Mesodermal cell (in vitro differentiated cells): ENCODE results near the gene ATG2A.

Source experiments
- H3K27ac ChIP-seq: 2 replicates; pipeline ENCODE4 v1.7.0; 2013; ENCODE audit warnings: mild to moderate bottlenecking, low read depth, low read length, moderate library complexity; ENCODE audit not compliant: severe bottlenecking
- H3K36me3 ChIP-seq: 2 replicates; pipeline ENCODE4 v1.7.1; 2013; ENCODE audit warnings: mild to moderate bottlenecking, low read length, moderate library complexity; ENCODE audit not compliant: control insufficient read depth, insufficient read depth
- H3K4me1 ChIP-seq: one replicate; pipeline ENCODE4 v1.7.1; 2013; ENCODE audit warnings: mild to moderate bottlenecking, low read length; ENCODE audit not compliant: insufficient read depth, control insufficient read depth, poor library complexity, severe bottlenecking
- H3K4me3 ChIP-seq: 2 replicates; pipeline ENCODE4 v1.7.0; 2013; ENCODE audit warnings: low read length, control low read depth, mild to moderate bottlenecking; ENCODE audit not compliant: insufficient read depth, poor library complexity, severe bottlenecking; ENCODE audit errors: extremely low read depth
- H3K9me3 ChIP-seq: 2 replicates; pipeline ENCODE4 v1.7.1; 2013; ENCODE audit warnings: mild to moderate bottlenecking, low read length, moderate library complexity; ENCODE audit not compliant: control insufficient read depth
- WGBS, 2 experiments: methylation state at CpG; one replicate each; pipeline ENCODE4 v1.1.5; 2013; ENCODE audit warnings: missing lambda C conversion rate in 2 of 2; ENCODE audit not compliant: insufficient coverage in 2 of 2; 5-methylcytosine and 5-hydroxymethylcytosine counted together

Gene ATG2A

GRCh38 chr11:64900774-64901173 is 16.2 kb downstream of the ATG2A start:
- Histone ChIP-seq H3K9me3 (no peaks in the 10 kb centered on the region), H3K27ac (no peak overlapping the region), H3K4me3 (no peak overlapping the region), H3K36me3 (peaks cover 59% of the 10 kb centered on the region), H3K4me1 (no peaks in the 10 kb centered on the region)
- WGBS, 2 experiments = 92 to 96% methylated on average over 15 to 17 of the region's 17 CpGs

DNA sequence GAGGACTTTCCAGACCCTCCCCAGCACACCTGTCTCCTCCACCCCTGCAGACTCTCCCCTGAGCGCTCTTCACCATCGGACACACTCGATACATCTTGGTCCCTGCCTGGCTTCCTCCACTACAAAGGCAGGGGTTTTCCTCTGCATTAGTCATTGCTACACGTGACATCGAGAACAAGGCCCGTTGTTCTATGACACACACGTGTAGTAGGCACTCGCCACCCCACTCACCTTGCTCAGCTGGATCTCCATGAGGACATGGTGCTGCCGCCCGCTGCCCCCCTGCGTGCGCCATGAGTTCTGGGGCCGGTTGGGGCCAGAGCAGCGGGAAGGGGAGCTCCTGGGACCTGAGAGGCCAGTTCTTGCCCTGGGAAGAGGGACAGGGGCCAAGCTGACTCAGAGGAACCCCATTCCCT is 16.7 kb downstream of the ATG2A start:
- no peaks in the 10 kb centered on the region for H3K4me1 ChIP-seq
- H3K9me3 ChIP-seq = no peaks in the 10 kb centered on the region
- WGBS, 2 experiments = 94% methylated on average over 13 to 14 of the region's 14 CpGs
- no peak overlapping the region for H3K4me3 ChIP-seq
- peaks cover 53% of the 10 kb centered on the region for H3K36me3 ChIP-seq
- no peak overlapping the region for H3K27ac ChIP-seq

GRCh38 chr11:64898541-64898940 is 18.5 kb downstream of the ATG2A start:
- Histone ChIP-seq H3K27ac (no peak overlapping the region), H3K4me3 (no peak overlapping the region), H3K9me3 (no peaks in the 10 kb centered on the region), H3K36me3 (peaks cover 50% of the 10 kb centered on the region), H3K4me1 (no peaks in the 10 kb centered on the region)
- 97% methylated on average over 17 to 18 of the region's 19 CpGs for WGBS, 2 experiments

DNA sequence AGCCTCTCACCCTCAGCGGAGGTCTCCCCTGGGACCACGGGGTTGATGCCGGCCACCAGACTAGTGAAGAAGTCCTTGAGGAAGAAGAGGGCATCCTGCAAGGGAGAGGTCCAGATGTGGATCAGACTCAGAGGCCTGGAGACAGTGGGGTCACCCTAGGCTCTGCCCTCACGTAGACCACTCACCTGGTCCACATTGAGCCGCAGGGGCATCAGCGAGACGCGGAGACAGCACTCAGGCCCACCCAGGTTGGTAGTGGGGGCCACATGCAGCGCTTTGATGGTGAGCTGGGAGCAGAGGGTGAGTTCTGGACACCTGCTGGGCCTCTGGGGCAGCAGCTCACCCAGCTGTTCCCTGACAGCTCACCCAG is 18.9 kb downstream of the ATG2A start:
- Histone ChIP-seq H3K36me3 (peaks cover 47% of the 10 kb centered on the region), H3K4me1 (no peaks in the 10 kb centered on the region), H3K4me3 (no peak overlapping the region), H3K27ac (no peak overlapping the region), H3K9me3 (no peaks in the 10 kb centered on the region)
- 94 to 99% methylated on average over 7 to 9 of the region's 9 CpGs for WGBS, 2 experiments

GRCh38 chr11:64897381-64898075 is 19.5 kb downstream of the ATG2A start:
- WGBS, 2 experiments = 97% methylated on average over 9 to 17 of the region's 19 CpGs
- H3K4me3 ChIP-seq = no peak overlapping the region
- H3K9me3 ChIP-seq = no peaks in the 10 kb centered on the region
- no peak overlapping the region for H3K27ac ChIP-seq
- H3K4me1 ChIP-seq = no peaks in the 10 kb centered on the region
- peaks cover 47% of the 10 kb centered on the region for H3K36me3 ChIP-seq

- Histone ChIP-seq H3K4me1 (no peaks in the 10 kb centered on the region), H3K4me3 (no peak overlapping the region), H3K9me3 (no peaks in the 10 kb centered on the region), H3K36me3 (peaks cover 42% of the 10 kb centered on the region), H3K27ac (no peak overlapping the region)
- 95 to 97% methylated on average over 13 to 14 of the region's 14 CpGs for WGBS, 2 experiments
Observed at GRCh38 chr11:64896448-64897022, 20.5 kb downstream of the ATG2A start.

DNA sequence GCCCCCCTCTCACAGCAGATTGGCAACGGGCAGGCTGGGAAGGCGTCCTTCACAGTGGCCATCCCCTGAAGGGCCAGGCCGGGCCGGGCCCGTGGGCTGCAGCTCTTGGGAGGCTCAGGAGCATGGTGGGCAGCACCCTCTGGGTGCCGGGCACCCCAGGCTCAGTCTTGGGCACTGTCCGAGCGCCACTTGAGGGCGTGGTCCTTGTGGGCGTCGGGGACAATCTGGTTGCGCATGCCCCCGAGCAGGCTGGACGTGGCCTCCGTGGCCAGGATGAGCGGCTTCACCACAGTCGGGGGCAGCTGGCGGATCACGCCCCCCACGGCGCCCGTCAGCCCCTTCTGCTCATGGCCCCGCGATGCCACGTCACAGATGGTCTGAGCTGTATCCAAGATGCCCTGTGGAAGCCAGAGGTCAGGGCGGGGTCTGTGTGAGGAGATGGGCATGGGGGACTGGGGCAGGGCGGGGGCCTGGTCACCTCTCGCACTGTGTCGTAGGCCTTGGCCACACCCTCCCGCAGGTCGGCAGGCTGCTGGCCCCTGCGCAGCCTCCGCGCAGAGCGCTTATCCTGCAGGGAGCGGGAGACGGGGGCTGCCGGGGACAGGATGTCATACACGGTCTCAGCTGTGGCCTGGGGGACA is 22.1 kb downstream of the ATG2A start:
- Histone ChIP-seq H3K9me3 (no peaks in the 10 kb centered on the region), H3K27ac (no peak overlapping the region), H3K36me3 (peaks cover 27% of the 10 kb centered on the region), H3K4me3 (no peak overlapping the region), H3K4me1 (peaks cover 5% of the 10 kb centered on the region)
- WGBS, 2 experiments = 94 to 97% methylated on average over 25 to 38 of the region's 39 CpGs

DNA sequence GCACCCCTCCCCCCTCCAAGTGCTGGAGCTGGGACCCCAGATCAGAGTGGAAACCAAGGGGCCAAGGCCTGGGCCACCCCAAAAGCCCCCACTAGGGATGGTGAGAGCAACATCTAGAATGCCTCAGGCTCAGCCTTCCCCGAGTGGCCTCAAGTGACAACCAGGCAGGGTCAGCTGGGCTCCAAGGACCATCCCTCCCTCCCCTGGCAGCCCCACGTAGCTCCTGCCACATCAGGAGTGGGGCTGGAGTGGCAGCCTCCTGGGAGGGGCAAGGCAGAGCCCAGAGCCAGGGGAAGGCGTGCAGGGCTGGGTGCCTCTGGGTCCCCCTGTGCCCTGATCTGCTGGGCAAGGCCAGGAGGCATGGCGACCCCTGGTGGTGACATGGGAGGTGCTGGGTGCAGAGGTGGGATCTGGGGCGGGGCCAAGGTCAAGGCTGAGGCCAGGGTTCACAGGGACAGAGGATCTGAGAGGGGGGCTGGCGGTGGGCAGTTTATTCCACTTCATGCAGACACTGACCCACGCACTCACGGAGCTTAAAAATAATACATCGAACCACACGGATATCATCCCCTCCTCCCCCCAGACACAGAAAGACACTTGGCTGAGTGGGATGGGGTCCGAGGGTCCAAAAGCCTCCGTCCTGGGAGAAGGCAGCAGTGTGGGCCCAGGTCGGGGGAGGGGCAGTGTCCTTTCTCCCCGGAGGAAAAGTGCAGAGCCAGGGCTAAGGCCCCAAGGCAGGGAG is 22.8 kb downstream of the ATG2A start:
- Histone ChIP-seq H3K4me1 (peaks cover 8% of the 10 kb centered on the region), H3K4me3 (no peak overlapping the region), H3K9me3 (no peaks in the 10 kb centered on the region), H3K36me3 (peaks cover 24% of the 10 kb centered on the region), H3K27ac (no peak overlapping the region)
- WGBS, 2 experiments = 46 to 53% methylated on average over 8 of the region's 14 CpGs

- WGBS, 2 experiments = 92% methylated on average over 13 to 20 of the region's 25 CpGs
- Histone ChIP-seq H3K36me3 (peaks cover 21% of the 10 kb centered on the region), H3K27ac (no peak overlapping the region), H3K4me3 (no peak overlapping the region), H3K4me1 (peaks cover 16% of the 10 kb centered on the region), H3K9me3 (no peaks in the 10 kb centered on the region)
Observed at GRCh38 chr11:64893194-64894069, 23.6 kb downstream of the ATG2A start.

DNA sequence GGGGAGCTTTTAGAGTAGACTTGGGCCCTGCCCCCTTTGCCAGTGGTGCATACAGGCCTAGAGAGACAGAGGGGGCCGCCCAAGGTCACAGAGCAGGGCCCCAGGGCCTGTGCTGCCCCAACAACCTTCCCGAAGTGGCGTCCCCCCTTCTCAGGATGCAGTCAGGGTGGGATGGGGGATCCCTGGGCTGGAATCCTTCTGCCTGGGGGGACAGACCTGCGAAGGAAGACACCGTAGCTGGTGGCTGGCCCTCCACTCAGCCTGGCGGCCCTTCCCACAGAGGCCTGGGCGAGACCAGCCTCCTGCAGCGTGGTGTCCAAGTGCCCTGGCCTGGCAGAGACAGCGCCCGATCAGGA is 24.2 kb downstream of the ATG2A start:
- no peaks in the 10 kb centered on the region for H3K9me3 ChIP-seq
- peaks cover 19% of the 10 kb centered on the region for H3K4me1 ChIP-seq
- H3K36me3 ChIP-seq = peaks cover 19% of the 10 kb centered on the region
- WGBS, 2 experiments = 95 to 97% methylated on average over 7 to 10 of the region's 10 CpGs
- no peak overlapping the region for H3K4me3 ChIP-seq
- H3K27ac ChIP-seq = no peak overlapping the region
